HEK293 (cell line): ENCODE results near the gene VASP.

Experiments used
- GLI2 ChIP-seq: fragments of 450-650 bp; formaldehyde crosslinking; IDR thresholded peaks from 2 replicates; pipeline ENCODE4; 2017; ENCODE audit warnings: missing biosample characterization, missing genetic modification characterization, low read depth, borderline replicate concordance
- KLF1 ChIP-seq: fragments of 450-650 bp; formaldehyde crosslinking; IDR thresholded peaks from 2 replicates; pipeline ENCODE4 v1.5.1; 2016; ENCODE audit warnings: missing biosample characterization, missing genetic modification characterization
- KLF10 ChIP-seq: fragments of 450-650 bp; IDR thresholded peaks from 2 replicates; pipeline ENCODE4 v1.5.1; 2018; ENCODE audit warnings: missing biosample characterization, mild to moderate bottlenecking, missing genetic modification characterization
- KLF16 ChIP-seq: fragments of 450-650 bp; formaldehyde crosslinking; IDR thresholded peaks from 2 replicates; pipeline ENCODE4 v1.5.1; 2017; ENCODE audit warnings: missing biosample characterization, missing genetic modification characterization
- KLF7 ChIP-seq: fragments of 450-650 bp; formaldehyde crosslinking; IDR thresholded peaks from 2 replicates; pipeline ENCODE4 v1.5.1; 2016; ENCODE audit warnings: missing biosample characterization, missing genetic modification characterization, borderline replicate concordance
- MEIS1 ChIP-seq: sonication (generic); formaldehyde crosslinking; IDR thresholded peaks from 2 replicates; pipeline ENCODE4 v1.8.1; 2022; ENCODE audit warnings: missing genetic modification reagents, mild to moderate bottlenecking, borderline replicate concordance
- MYNN ChIP-seq: fragments of 450-650 bp; formaldehyde crosslinking; IDR thresholded peaks from 2 replicates; pipeline ENCODE4 v1.5.1; 2016; ENCODE audit warnings: missing biosample characterization, missing genetic modification characterization, borderline replicate concordance
- OSR2 ChIP-seq: fragments of 450-650 bp; formaldehyde crosslinking; IDR thresholded peaks from 2 replicates; pipeline ENCODE4 v1.5.1; 2016; ENCODE audit warnings: missing biosample characterization, missing genetic modification characterization
- SP3 ChIP-seq: fragments of 450-650 bp; formaldehyde crosslinking; IDR thresholded peaks from 2 replicates; pipeline ENCODE4 v1.5.1; 2016; ENCODE audit warnings: missing biosample characterization, missing genetic modification characterization
- SP7 ChIP-seq: fragments of 450-650 bp; formaldehyde crosslinking; IDR thresholded peaks from 2 replicates; pipeline ENCODE4 v1.5.1; 2016; ENCODE audit warnings: missing biosample characterization, missing genetic modification characterization
- WT1 ChIP-seq: fragments of 450-650 bp; formaldehyde crosslinking; IDR thresholded peaks from 2 replicates; pipeline ENCODE4 v1.5.1; 2016; ENCODE audit warnings: missing biosample characterization, missing genetic modification characterization
- YY2 ChIP-seq: fragments of 450-650 bp; formaldehyde crosslinking; IDR thresholded peaks from 2 replicates; pipeline ENCODE4 v1.5.1; 2016; ENCODE audit warnings: missing biosample characterization, missing genetic modification characterization
- ZBTB48 ChIP-seq: fragments of 450-650 bp; formaldehyde crosslinking; IDR thresholded peaks from 2 replicates; pipeline ENCODE4 v1.5.1; 2016; ENCODE audit warnings: missing biosample characterization, missing genetic modification characterization
- ZFP37 ChIP-seq: fragments of 450-650 bp; formaldehyde crosslinking; IDR thresholded peaks from 2 replicates; pipeline ENCODE4 v1.5.1; 2016; ENCODE audit warnings: missing biosample characterization, missing genetic modification characterization
- ZNF174 ChIP-seq: fragments of 450-650 bp; formaldehyde crosslinking; IDR thresholded peaks from 2 replicates; pipeline ENCODE4 v1.5.0; 2017; ENCODE audit warnings: missing biosample characterization, mild to moderate bottlenecking, missing genetic modification characterization
- ZNF2 ChIP-seq: fragments of 450-650 bp; formaldehyde crosslinking; IDR thresholded peaks from 2 replicates; pipeline ENCODE4 v1.5.1; 2016; ENCODE audit warnings: missing biosample characterization, missing genetic modification characterization
- ZNF23 ChIP-seq: fragments of 450-650 bp; formaldehyde crosslinking; IDR thresholded peaks from 2 replicates; pipeline ENCODE4 v1.5.1; 2016; ENCODE audit warnings: missing biosample characterization, missing genetic modification characterization, borderline replicate concordance
- ZNF350 ChIP-seq: fragments of 450-650 bp; formaldehyde crosslinking; IDR thresholded peaks from 2 replicates; pipeline ENCODE4 v1.5.0; 2017; ENCODE audit warnings: missing biosample characterization, mild to moderate bottlenecking, missing genetic modification characterization
- ZNF394 ChIP-seq: fragments of 450-650 bp; formaldehyde crosslinking; IDR thresholded peaks from 2 replicates; pipeline ENCODE4 v1.5.1; 2016; ENCODE audit warnings: missing biosample characterization, missing genetic modification characterization, mild to moderate bottlenecking, moderate library complexity, borderline replicate concordance
- ZNF530 ChIP-seq: fragments of 450-650 bp; formaldehyde crosslinking; IDR thresholded peaks from 2 replicates; pipeline ENCODE4 v1.5.1; 2016; ENCODE audit warnings: low read depth, missing biosample characterization, missing genetic modification characterization
- ZNF549 ChIP-seq: fragments of 450-650 bp; IDR thresholded peaks from 2 replicates; pipeline ENCODE4 v1.5.1; 2018; ENCODE audit warnings: missing biosample characterization, missing genetic modification characterization, mild to moderate bottlenecking, inconsistent platforms, moderate library complexity
- ZNF610 ChIP-seq: fragments of 450-650 bp; formaldehyde crosslinking; IDR thresholded peaks from 2 replicates; pipeline ENCODE4 v1.5.1; 2016; ENCODE audit warnings: missing biosample characterization, missing genetic modification characterization, borderline replicate concordance
- ZNF76 ChIP-seq: fragments of 450-650 bp; formaldehyde crosslinking; IDR thresholded peaks from 2 replicates; pipeline ENCODE4; 2016; ENCODE audit warnings: low read depth, missing biosample characterization, missing genetic modification characterization, borderline replicate concordance
- ZNF768 ChIP-seq: fragments of 450-650 bp; formaldehyde crosslinking; IDR thresholded peaks from 2 replicates; pipeline ENCODE4 v1.5.1; 2018; ENCODE audit warnings: missing biosample characterization, mild to moderate bottlenecking, missing genetic modification characterization
- ZNF791 ChIP-seq: fragments of 450-650 bp; formaldehyde crosslinking; IDR thresholded peaks from 2 replicates; pipeline ENCODE4 v1.5.1; 2016; ENCODE audit warnings: missing biosample characterization, missing genetic modification characterization
- ZSCAN23 ChIP-seq: fragments of 450-650 bp; formaldehyde crosslinking; IDR thresholded peaks from 2 replicates; pipeline ENCODE4 v1.5.1; 2016; ENCODE audit warnings: missing biosample characterization, missing genetic modification characterization
- TF ChIP-seq, protein P1 (sequence below): fragments of 450-650 bp; formaldehyde crosslinking; IDR thresholded peaks from 2 replicates; pipeline ENCODE4 v1.5.1; 2016; ENCODE audit warnings: missing biosample characterization, missing genetic modification characterization
- TF ChIP-seq, protein P2 (sequence below): fragments of 450-650 bp; formaldehyde crosslinking; IDR thresholded peaks from 2 replicates; pipeline ENCODE4 v1.5.1; 2017; ENCODE audit warnings: missing biosample characterization, mild to moderate bottlenecking, missing genetic modification characterization, moderate library complexity
- TF ChIP-seq, protein P3 (sequence below): fragments of 450-650 bp; formaldehyde crosslinking; IDR thresholded peaks from 2 replicates; pipeline ENCODE4 v1.5.1; 2017; ENCODE audit warnings: missing biosample characterization, missing genetic modification characterization
- TF ChIP-seq, protein P4 (sequence below): fragments of 450-650 bp; formaldehyde crosslinking; IDR thresholded peaks from 2 replicates; pipeline ENCODE4 v1.5.1; 2017; ENCODE audit warnings: missing biosample characterization, missing genetic modification characterization
- TF ChIP-seq, protein P5 (sequence below): fragments of 450-650 bp; formaldehyde crosslinking; IDR thresholded peaks from 2 replicates; pipeline ENCODE4 v1.5.1; 2016; ENCODE audit warnings: missing biosample characterization, missing genetic modification characterization

The VASP gene

DNA sequence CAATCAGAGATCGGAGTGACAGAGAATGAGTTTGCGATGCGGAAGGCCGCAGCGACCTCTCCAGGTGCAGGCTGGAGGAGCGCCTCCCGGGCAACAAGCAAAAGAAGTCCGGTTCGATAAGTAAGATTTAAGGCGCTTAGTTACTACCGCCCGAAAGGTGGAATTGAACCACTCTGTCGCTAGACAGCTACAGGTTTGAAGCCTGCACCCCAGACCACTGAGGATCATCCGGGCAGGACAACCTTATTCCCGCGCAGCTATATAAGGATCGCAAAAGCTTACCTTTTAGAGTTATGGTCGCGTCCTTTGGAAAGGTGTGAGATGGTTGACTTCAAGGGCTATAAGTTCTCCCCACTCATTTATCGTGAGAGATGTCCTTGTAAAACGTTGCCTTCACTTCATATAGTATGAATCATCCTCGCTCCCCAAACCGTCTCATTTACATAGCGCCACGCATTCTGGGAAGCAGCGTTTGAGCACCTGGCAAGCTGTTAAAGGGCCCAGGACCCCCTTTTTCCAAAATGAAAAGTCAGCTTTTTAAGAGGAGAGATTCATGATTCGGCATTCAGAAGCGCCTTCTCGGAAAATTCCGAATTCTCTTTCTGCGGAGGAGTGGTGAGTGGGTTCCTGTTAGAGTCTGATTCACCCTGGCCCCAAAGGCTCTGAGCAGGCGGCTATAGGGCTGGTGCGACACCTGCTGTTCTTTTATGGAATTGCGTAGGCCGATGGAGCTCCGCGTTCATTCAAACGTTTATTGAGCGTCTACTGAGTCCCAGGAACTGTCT is 28.6 kb upstream of the VASP start (continued):
- TF ChIP-seq KLF10: peak; percentile 67; the same call in 1 of the 2 replicates
- TF ChIP-seq ZSCAN23 (tag by site-specific recombination): no peak
- TF ChIP-seq ZNF549 (tag by site-specific recombination): no peak
- TF ChIP-seq ZNF23 (tag by site-specific recombination): no peak
- TF ChIP-seq, protein P1, sequence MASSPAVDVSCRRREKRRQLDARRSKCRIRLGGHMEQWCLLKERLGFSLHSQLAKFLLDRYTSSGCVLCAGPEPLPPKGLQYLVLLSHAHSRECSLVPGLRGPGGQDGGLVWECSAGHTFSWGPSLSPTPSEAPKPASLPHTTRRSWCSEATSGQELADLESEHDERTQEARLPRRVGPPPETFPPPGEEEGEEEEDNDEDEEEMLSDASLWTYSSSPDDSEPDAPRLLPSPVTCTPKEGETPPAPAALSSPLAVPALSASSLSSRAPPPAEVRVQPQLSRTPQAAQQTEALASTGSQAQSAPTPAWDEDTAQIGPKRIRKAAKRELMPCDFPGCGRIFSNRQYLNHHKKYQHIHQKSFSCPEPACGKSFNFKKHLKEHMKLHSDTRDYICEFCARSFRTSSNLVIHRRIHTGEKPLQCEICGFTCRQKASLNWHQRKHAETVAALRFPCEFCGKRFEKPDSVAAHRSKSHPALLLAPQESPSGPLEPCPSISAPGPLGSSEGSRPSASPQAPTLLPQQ (tag by site-specific recombination): peak; percentile 84; the same call in 1 of the 2 replicates
- no peak for TF ChIP-seq ZNF768 (tag by site-specific recombination)
- peak; percentile 64; the same call in 1 of the 2 replicates for TF ChIP-seq KLF16
- TF ChIP-seq ZNF530 (tag by site-specific recombination): no peak
- TF ChIP-seq GLI2 (tag by site-specific recombination): no peak
- TF ChIP-seq SP7 (tag by site-specific recombination): peak; percentile 73; the same call in 1 of the 2 replicates
- no peak for TF ChIP-seq WT1
- TF ChIP-seq ZNF610 (tag by site-specific recombination): no peak; the same call in 1 of the 2 replicates
- peak; percentile 98 for TF ChIP-seq ZNF76 (tag by site-specific recombination)
- TF ChIP-seq, protein P2, sequence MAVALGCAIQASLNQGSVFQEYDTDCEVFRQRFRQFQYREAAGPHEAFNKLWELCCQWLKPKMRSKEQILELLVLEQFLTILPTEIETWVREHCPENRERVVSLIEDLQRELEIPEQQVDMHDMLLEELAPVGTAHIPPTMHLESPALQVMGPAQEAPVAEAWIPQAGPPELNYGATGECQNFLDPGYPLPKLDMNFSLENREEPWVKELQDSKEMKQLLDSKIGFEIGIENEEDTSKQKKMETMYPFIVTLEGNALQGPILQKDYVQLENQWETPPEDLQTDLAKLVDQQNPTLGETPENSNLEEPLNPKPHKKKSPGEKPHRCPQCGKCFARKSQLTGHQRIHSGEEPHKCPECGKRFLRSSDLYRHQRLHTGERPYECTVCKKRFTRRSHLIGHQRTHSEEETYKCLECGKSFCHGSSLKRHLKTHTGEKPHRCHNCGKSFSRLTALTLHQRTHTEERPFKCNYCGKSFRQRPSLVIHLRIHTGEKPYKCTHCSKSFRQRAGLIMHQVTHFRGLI (tag by site-specific recombination): peak; percentile 67; the same call in 1 of the 2 replicates
- peak; percentile 31; the same call in 1 of the 2 replicates for TF ChIP-seq KLF1
- 0 out of 2 replicates have a peak, but pooled peaks have one; percentile 31 for TF ChIP-seq YY2
- TF ChIP-seq ZNF2 (tag by site-specific recombination): peak; percentile 89
- peak; percentile 53; the same call in 1 of the 2 replicates for TF ChIP-seq ZBTB48
- TF ChIP-seq SP3: peak; percentile 68
- no peak for TF ChIP-seq OSR2
- TF ChIP-seq MEIS1 (CRISPR knock-in tag): no peak
- TF ChIP-seq MYNN (tag by site-specific recombination): peak; percentile 96
- TF ChIP-seq ZNF791 (tag by site-specific recombination): no peak
- TF ChIP-seq, protein P3, sequence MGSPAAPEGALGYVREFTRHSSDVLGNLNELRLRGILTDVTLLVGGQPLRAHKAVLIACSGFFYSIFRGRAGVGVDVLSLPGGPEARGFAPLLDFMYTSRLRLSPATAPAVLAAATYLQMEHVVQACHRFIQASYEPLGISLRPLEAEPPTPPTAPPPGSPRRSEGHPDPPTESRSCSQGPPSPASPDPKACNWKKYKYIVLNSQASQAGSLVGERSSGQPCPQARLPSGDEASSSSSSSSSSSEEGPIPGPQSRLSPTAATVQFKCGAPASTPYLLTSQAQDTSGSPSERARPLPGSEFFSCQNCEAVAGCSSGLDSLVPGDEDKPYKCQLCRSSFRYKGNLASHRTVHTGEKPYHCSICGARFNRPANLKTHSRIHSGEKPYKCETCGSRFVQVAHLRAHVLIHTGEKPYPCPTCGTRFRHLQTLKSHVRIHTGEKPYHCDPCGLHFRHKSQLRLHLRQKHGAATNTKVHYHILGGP (tag by site-specific recombination): no peak
- TF ChIP-seq ZNF350 (tag by site-specific recombination): peak; percentile 29; the same call in 1 of the 2 replicates
- TF ChIP-seq, protein P4, sequence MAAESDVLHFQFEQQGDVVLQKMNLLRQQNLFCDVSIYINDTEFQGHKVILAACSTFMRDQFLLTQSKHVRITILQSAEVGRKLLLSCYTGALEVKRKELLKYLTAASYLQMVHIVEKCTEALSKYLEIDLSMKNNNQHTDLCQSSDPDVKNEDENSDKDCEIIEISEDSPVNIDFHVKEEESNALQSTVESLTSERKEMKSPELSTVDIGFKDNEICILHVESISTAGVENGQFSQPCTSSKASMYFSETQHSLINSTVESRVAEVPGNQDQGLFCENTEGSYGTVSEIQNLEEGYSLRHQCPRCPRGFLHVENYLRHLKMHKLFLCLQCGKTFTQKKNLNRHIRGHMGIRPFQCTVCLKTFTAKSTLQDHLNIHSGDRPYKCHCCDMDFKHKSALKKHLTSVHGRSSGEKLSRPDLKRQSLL: peak; percentile 36; the same call in 1 of the 2 replicates
- TF ChIP-seq, protein P5, sequence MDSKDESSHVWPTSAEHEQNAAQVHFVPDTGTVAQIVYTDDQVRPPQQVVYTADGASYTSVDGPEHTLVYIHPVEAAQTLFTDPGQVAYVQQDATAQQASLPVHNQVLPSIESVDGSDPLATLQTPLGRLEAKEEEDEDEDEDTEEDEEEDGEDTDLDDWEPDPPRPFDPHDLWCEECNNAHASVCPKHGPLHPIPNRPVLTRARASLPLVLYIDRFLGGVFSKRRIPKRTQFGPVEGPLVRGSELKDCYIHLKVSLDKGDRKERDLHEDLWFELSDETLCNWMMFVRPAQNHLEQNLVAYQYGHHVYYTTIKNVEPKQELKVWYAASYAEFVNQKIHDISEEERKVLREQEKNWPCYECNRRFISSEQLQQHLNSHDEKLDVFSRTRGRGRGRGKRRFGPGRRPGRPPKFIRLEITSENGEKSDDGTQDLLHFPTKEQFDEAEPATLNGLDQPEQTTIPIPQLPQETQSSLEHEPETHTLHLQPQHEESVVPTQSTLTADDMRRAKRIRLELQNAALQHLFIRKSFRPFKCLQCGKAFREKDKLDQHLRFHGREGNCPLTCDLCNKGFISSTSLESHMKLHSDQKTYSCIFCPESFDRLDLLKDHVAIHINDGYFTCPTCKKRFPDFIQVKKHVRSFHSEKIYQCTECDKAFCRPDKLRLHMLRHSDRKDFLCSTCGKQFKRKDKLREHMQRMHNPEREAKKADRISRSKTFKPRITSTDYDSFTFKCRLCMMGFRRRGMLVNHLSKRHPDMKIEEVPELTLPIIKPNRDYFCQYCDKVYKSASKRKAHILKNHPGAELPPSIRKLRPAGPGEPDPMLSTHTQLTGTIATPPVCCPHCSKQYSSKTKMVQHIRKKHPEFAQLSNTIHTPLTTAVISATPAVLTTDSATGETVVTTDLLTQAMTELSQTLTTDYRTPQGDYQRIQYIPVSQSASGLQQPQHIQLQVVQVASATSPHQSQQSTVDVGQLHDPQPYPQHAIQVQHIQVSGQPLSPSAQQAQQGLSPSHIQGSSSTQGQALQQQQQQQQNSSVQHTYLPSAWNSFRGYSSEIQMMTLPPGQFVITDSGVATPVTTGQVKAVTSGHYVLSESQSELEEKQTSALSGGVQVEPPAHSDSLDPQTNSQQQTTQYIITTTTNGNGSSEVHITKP (tag by site-specific recombination): peak; percentile 81
- TF ChIP-seq ZNF394 (tag by site-specific recombination): peak; percentile 67; the same call in 1 of the 2 replicates
- TF ChIP-seq ZNF174: no peak
- 0 out of 2 replicates have a peak, but pooled peaks have one; percentile 31 for TF ChIP-seq KLF7 (tag by site-specific recombination)
- no peak for TF ChIP-seq ZFP37 (tag by site-specific recombination)
